Measurements from ENCODE around the gene PRDM12.
"Not testable (repeated sequence)": the region's sequence is repeated elsewhere in the genome, so short reads cannot be mapped to it uniquely, and the experiment has no call there.

Gene PRDM12

DNA sequence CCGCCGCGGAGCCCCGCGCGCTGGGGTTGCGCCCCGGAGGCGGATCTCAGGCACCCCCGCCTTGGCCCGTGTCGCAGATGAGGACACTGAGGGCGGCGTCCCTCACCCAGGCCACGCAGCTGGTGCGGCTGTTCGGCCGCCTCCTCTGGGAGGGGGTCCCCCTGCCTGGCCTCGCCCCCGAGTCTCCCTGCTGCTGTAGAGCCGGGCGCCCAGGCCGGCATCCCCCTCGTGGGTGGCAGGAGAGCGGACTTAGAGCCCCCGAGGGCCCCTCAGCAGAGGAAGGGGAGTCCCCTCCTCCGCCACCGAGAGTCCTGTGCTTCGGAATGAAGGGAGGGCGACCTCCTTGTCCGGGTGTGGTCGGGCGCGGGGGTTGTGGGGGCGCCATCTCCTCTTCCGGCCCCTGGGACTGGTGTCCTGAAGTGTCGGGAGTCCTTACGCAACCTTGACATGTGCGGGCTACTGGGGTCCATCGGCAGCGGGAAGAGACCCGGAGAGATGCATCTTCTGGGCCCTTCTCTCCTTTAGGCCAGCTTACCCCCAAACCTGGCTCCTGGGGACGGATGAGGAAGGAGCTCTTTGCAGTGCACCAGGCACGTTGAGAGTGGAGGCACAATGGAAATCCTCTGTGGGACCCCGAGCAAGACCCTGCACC is 17.5 kb downstream of the PRDM12 start:
- peak; percentile 65 for DNase-seq
- in situ Hi-C loops (cut with MboI; ENCODE audit: low pct_unique_long_range_greater_than_20kb, low sequenced_read_pairs), result no loop called here

DNA sequence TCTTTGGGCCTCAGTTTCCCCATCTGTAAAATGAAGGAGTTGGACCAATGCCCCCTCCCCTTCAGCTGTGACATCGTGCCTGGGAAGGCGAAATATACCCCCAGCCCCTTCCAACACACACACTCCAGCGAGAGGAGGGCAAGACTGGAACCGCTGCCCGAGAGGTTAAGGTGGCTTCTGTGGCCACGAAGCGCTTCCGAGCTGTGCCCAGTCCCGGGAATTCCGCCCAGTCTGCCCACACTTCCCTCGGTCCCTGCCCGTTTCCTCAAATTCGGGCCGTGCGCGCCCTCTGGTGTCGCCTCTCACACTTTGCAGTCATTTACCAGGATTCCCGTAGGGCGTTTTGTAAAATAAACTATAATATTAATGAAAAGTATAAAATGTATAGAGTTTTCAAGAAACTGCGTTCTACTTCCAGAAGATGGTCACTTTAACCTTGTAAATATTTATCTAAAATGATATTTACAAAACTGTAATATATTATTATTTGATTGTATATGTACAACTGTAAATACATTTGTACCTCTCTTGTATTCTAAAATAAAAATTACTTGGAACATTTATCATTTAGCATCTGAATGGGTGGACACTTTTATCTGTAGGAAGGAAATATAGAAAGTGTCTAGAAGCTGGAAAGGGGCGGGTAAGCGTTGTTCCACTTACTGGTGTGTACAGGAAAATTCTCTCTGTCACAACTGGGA is 18.2 kb downstream of the PRDM12 start:
- in situ Hi-C loops (cut with MboI; ENCODE audit: low pct_unique_long_range_greater_than_20kb, low sequenced_read_pairs), result no loop called here
- DNase-seq, result peak; percentile 66

- DNase-seq, result no peak
- in situ Hi-C loops (cut with MboI; ENCODE audit: low pct_unique_long_range_greater_than_20kb, low sequenced_read_pairs), result no loop called here
These were observed 20.7 kb downstream of the PRDM12 start for GRCh38 chr9:130685104-130685503.

GRCh38 chr9:130685945-130686344 is 21.6 kb downstream of the PRDM12 start:
- in situ Hi-C loops (cut with MboI; ENCODE audit: low pct_unique_long_range_greater_than_20kb, low sequenced_read_pairs); DNase-seq: not testable (repeated sequence)

- in situ Hi-C loops (cut with MboI; ENCODE audit: low pct_unique_long_range_greater_than_20kb, low sequenced_read_pairs), result no loop called here
- DNase-seq, result no peak
These were observed 23.2 kb downstream of the PRDM12 start for GRCh38 chr9:130687615-130688014.

DNA sequence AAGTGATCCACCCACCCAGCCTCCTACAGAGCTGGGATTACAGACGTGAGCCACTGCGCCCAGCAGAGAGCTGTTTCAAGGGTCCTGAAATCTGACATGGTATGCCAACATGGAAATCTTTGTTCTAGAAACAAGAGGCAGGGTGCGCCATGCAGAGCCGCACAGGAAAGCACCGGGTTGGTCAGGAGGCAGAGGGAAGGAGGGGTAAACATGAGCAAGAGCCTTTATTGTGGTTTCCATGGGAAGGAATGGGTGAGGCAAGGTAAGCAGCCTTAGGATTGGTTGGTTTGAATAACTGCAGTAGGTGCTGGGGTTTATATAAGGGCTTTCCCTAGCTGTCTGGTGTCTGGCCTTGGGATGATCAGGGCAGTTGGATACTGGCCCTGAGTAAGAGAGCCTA is 23.7 kb downstream of the PRDM12 start:
- in situ Hi-C loops (cut with MboI; ENCODE audit: low pct_unique_long_range_greater_than_20kb, low sequenced_read_pairs), result no loop called here
- DNase-seq, result no peak

GRCh38 chr9:130689572-130689936 is 25.2 kb downstream of the PRDM12 start:
- in situ Hi-C loops (cut with MboI; ENCODE audit: low pct_unique_long_range_greater_than_20kb, low sequenced_read_pairs), result no loop called here
- no peak for DNase-seq

- in situ Hi-C loops (cut with MboI; ENCODE audit: low pct_unique_long_range_greater_than_20kb, low sequenced_read_pairs), result no loop called here
- no peak for DNase-seq
These were observed 25.7 kb downstream of the PRDM12 start for GRCh38 chr9:130689937-130690700.

GRCh38 chr9:130692321-130692720 is 27.9 kb downstream of the PRDM12 start:
- no peak for DNase-seq
- in situ Hi-C loops (cut with MboI; ENCODE audit: low pct_unique_long_range_greater_than_20kb, low sequenced_read_pairs), result no loop called here

DNA sequence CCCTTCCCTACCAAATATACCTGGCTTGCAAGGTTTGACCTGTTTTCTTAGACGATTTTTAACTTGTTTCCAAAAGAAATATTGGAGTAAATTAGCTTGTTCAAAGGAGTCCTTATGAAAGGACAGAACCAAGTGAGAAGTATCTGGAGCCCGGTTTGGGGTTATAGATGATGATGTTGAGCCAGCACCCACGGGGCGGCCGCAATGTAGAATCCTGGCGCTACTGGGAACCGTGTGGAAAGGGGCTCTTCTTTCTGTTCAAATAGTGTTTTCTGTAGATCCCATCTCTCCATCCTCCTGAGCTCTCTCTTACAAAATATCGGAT is 28.7 kb downstream of the PRDM12 start:
- DNase-seq, result no peak
- in situ Hi-C loops (cut with MboI; ENCODE audit: low pct_unique_long_range_greater_than_20kb, low sequenced_read_pairs), result no loop called here

DNA sequence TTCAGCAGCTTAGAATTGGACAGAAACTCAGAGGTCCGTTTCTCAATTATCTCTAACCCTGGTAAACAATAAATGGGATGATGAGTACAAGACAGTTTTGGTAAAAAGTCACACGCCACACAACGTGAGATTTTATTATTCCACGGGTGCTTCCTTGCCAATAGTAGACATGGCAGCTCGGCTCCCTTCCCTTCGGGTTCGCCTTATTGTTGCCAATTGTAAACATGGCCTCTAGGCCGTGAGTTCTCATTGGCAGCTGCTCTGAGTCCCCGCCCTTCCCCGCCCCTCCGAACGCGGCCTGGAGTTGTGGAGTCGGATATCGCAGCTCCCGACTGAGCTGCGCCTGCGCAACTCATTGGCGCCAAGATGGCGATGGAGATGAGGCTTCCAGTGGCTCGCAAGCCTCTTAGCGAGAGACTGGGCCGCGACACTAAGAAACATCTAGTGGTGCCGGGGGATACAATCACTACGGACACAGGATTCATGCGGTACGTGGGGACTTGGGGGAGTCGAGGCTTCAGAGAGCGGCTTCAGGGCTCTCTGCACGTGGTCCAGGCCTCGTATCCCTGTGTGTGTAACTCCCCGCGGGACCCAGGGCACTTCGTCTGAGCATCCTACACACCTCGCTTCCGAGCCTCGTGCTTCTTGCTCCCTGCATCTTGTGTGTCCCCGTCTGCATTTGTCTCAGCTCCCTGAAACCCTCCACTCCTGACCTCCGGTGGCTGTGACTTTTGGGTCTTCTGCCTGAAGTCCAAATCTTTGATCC is 29.2 kb downstream of the PRDM12 start, which contains the start of gene EXOSC2:
TSS of gene EXOSC2 (plus strand) at position 355 of the 766 bp plus-strand sequence. CDS start at position 367, 12 bp downstream.
- in situ Hi-C loops (cut with MboI; ENCODE audit: low pct_unique_long_range_greater_than_20kb, low sequenced_read_pairs), result no loop called here
- DNase-seq, result peak; percentile 96

DNA sequence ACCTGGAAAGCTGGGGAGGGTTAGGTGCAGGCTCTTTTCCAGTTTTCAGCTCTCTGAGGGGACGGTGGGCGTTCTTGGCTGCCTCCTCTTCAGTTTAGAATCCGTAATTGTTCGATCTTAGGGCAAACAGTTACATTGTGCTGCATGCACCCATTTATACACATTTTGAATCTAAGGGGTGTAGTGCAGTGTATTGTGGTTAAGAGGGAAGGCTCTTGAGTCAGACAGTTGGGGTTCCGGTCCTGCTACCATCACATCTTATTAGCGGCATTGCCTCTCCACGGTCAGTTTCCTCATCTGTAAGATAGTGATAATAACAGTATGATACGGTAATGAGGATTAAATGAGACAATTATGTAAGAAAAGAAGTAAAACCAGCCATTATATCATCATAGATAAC is 29.8 kb downstream of the PRDM12 start:
- in situ Hi-C loops (cut with MboI; ENCODE audit: low pct_unique_long_range_greater_than_20kb, low sequenced_read_pairs), result no loop called here
- DNase-seq, result no peak

DNA sequence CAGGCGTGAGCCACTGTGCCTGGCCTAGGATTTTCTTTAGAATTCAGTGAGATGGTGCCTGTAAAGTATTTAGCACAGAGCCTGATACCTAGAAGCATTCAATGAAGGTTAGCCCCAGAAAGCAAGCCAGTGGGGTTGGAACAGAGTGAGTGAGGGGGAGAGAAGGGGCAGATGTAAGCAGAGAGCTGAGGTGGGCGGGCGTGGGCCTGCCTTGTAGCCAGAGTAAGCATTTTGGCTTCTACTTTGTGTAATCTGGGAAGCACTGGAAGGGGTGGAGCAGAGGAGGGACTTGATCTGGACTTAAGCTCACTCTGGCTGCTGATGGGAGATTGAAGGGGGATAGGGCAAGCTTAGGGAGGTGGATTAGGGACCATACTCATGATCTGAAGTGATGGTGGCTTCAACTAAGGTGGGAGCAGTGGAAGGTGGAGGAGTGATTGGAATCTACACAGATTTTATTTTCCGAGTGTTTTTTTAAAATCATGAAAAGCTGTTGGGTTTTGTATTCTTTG is 31.8 kb downstream of the PRDM12 start:
- in situ Hi-C loops (cut with MboI; ENCODE audit: low pct_unique_long_range_greater_than_20kb, low sequenced_read_pairs), result no loop called here
- DNase-seq, result no peak

GRCh38 chr9:130696996-130697395 is 32.6 kb downstream of the PRDM12 start:
- no peak for DNase-seq
- in situ Hi-C loops (cut with MboI; ENCODE audit: low pct_unique_long_range_greater_than_20kb, low sequenced_read_pairs), result no loop called here

DNA sequence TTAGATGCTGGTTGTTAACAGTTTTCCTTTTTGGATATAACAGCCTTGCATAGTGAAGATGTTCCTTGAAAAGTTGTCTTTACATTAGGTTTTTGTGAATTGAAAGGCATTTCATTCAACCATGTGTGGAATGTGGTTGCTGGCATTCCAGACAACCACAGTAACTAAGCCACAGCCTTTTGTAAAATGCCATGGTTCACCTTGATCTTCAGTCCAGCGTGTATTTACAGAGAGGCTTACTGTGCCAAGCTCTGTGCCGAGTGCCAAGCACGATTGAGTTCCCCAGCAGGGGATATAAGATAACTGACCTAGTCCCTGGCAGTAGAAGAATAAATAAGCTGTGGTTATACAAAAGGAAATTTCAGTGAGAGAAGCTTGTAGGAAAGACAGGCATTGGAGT is 34.1 kb downstream of the PRDM12 start:
- DNase-seq, result no peak

DNA sequence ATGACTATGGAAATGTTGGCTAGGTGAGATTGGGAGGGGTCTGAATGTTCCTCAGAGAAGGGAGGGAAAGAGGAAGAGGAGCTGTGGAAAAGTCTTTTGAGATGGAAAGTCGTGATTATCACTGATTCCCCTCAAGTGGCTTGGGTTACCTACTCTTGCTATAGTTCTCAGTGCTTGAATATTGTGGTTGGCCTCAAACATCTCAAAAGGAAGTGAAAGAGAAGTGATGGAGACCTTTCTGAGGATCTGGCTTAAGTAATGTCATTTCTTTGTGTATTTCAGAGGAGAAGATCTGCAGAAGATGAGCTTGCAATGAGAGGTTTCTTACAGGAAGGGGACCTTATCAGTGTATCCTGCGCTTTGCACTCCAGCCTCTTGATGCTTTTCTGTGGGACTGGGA is 34.7 kb downstream of the PRDM12 start:
- in situ Hi-C loops (cut with MboI; ENCODE audit: low pct_unique_long_range_greater_than_20kb, low sequenced_read_pairs), result no loop called here
- no peak for DNase-seq

More for the DNA sequence above, 34.1 kb downstream of the PRDM12 start:
- in situ Hi-C loops (cut with MboI; ENCODE audit: low pct_unique_long_range_greater_than_20kb, low sequenced_read_pairs), result no loop called here

DNA sequence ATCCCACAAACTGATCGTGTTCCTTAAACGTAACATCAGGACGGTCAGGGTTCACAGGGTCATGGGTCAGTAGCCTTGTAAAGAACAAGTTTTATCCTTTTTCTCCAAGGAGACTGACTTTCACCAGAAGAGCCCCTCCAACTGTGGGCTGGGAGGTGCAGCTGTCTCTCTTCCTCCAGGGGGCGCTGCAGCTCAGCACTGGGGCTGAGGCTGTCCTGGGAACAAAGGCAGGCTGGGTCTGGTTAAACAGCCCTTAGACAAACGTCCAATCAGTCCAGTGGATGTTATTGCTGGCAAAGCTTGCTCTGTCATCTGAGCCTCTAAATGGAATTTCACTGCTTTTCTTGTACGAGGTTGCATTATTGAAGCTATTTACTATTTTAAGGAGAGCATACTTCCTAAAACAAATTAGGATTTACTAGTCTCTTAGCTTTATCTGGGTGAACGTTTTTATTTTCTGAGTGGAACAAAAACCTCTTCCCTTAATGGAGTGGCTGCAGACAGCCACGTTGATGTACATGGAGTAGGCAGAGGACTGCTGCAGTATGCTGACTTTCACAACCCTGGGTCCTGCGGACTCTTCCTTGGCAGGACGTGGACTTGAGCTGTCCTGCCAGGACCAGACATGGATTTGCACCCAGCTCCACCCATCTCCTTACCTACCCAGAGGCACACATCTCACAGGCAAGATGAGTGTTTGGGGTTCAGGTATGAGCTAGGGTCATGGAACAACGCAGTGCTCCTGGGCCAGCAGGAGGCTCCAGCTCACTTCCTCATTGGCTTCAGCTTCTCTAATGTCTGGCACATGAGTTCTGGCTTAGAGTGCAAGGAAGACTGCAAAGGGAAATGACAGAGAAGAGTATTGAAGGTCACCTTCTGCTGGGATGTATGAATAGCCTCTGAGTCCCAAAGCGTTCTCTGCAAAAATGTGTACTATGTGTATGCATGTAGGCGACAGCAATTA is 36.9 kb downstream of the PRDM12 start:
- in situ Hi-C loops (cut with MboI; ENCODE audit: low pct_unique_long_range_greater_than_20kb, low sequenced_read_pairs), result no loop called here
- peak; percentile 74 for DNase-seq

DNA sequence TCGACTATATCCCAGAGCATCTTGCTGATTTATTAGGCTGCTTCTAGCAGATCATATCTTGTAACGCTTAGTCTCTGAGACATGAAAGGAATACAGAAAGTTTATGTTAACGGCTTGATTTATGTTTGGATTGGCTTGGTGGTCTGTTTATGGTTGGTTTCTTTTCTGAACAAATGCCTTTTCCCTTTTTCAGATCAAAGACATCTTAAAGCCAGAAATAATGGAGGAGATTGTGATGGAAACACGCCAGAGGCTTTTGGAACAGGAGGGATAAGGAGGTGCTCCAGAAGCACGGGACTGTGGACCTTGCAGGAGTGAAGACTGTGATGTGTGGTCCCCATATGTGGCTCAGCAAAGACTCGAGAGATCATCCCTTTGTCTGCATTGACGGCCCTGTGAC is 39.1 kb downstream of the PRDM12 start:
- no peak for DNase-seq
- in situ Hi-C loops (cut with MboI; ENCODE audit: low pct_unique_long_range_greater_than_20kb, low sequenced_read_pairs), result no loop called here
